ENCODE measurements around the gene SCAPER.

- TF ChIP-seq, protein P1, sequence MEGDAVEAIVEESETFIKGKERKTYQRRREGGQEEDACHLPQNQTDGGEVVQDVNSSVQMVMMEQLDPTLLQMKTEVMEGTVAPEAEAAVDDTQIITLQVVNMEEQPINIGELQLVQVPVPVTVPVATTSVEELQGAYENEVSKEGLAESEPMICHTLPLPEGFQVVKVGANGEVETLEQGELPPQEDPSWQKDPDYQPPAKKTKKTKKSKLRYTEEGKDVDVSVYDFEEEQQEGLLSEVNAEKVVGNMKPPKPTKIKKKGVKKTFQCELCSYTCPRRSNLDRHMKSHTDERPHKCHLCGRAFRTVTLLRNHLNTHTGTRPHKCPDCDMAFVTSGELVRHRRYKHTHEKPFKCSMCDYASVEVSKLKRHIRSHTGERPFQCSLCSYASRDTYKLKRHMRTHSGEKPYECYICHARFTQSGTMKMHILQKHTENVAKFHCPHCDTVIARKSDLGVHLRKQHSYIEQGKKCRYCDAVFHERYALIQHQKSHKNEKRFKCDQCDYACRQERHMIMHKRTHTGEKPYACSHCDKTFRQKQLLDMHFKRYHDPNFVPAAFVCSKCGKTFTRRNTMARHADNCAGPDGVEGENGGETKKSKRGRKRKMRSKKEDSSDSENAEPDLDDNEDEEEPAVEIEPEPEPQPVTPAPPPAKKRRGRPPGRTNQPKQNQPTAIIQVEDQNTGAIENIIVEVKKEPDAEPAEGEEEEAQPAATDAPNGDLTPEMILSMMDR (IDR thresholded peaks at IDR 0.05 in 4 of 5, conservative IDR thresholded peaks at IDR 0.05 in 1 of 5): no peak
- TF ChIP-seq POLR2A (IDR thresholded peaks at IDR 0.05): no peak
These were observed 102.0 kb downstream of the SCAPER start for GRCh38 chr15:76803049-76803571.
